Renal cortical epithelial cell (primary cell): ENCODE measurements around the gene CNTNAP2. TPM values are rescaled to one million over a fixed set of nuclear protein-coding genes. Genes with fewer than 3 reads are reported as not detected.

Experiments
- DNase-seq: peaks from one replicate; pipeline ENCODE4 v3.0.0-alpha.2; 2011; ENCODE audit warnings: low read depth
- total RNA-seq: library from RNA; depleted of rRNA; stranded (reverse); fragments of >200 nt; gene quantifications from 2 replicates; pipeline ENCODE4 v1.2.3, GENCODE V29; 2014

Gene CNTNAP2
- total RNA-seq, 1 donor from 2014 or later, result 0.25 TPM

- DNase-seq, result no peak
Observed at GRCh38 chr7:146417176-146417575, 300.6 kb downstream of the CNTNAP2 start.

DNA sequence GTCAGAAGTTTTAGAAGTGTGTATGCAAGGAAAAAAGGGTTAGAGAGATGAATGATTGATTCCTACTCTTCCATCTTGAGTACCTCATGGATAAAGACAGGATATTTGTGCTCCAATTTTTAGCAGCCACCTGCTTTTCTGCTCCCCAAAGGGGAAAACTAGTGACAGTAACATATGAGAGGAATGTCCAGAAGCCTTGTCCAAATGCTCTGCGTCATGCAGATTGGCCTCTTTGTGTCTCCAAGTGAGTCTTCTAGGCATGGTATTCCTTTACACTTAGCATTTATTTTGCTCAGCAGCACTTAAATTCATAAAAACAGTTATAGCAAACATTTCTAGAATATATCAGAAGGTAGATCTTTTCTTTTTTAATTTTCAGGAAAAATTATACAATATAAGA, 306.8 kb downstream of the CNTNAP2 start:
- no peak for DNase-seq

DNA sequence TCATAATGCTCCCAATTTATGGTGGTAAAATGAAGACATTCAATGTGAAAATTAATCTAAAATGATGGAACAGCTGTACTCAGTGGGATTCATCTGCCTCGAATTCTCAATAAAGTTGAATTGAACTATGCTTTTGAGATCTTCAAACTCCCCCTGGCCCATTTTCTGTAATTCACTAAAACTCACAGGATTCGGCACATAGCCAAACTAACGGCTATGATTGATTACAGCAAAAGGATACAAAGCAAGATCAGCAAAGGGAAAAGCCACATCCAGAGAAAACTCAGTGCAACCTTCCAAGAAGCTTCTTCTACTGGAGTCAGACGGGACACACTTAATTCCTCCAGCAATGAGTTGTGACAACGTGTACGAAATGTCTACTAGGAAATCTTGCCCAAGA, 307.5 kb downstream of the CNTNAP2 start:
- no peak for DNase-seq

- no peak for DNase-seq
Observed at GRCh38 chr7:146433501-146433900, 316.9 kb downstream of the CNTNAP2 start.

DNA sequence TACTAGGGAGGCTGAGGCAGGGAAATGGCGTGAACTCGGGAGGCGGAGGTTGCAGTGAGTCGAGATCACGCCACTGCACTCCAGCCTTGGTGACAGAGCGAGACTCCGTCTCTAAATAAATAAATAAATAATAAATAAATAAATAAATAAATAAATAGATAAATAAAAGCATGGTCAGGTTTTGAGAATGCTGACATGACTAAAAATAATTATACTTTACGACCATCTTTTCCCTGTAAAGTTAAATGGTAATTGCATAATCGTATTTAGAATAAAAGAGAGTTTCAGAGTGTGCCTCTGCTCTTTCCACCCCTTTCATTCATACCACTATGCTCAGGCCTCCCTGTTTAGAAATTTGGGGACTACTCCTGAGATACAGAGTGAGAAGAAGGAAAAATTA, 326.5 kb downstream of the CNTNAP2 start:
- no peak for DNase-seq

- no peak for DNase-seq
Observed at GRCh38 chr7:146449625-146450024, 333.0 kb downstream of the CNTNAP2 start.

DNA sequence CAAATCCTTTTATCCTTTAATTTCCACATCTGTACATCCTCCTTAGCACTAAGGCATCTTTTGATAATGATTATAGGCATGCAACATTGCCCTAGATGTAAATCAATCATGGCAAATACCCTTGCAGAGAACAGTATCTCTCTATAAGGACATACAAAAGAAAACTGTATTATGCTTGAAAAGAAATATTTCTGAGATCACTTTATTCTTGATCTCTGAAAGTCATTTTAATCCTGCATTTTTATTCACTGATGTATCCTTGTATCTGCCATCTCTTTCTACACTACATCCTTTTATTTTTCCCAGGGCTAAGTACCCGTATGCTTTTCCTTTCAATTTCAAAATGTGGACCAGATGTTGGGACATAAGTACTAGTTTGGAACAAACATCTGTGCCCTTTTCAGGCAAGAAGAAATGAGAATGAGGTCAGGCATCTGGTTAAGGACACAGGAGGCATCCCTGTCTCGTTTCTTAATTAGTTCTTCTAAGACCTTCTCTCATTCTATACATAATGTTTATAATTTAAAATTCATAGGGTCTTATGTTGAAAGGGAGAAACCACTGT, 338.6 kb downstream of the CNTNAP2 start:
- DNase-seq, result no peak

DNA sequence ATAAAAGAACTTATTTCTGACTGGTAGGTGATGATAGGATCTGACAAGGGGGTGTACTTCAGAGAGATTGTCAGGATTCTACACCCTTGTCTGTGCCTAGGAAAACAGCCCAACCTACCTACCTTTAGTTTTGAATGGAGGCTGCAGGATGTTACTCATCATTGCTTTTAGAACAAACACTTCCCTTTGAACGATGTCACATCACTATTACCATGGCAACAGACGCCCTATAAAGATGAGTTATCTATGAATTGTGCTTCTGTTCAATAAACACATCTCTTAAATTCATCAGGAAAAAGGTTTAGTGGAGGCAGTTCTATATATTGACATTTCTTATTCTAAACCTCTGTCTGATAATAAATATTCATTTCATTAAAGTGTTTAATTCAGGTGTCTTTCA, 362.4 kb downstream of the CNTNAP2 start:
- DNase-seq, result no peak

- no peak for DNase-seq
Observed at GRCh38 chr7:146486519-146486918, 369.9 kb downstream of the CNTNAP2 start.

GRCh38 chr7:146492017-146492416, 375.4 kb downstream of the CNTNAP2 start:
- DNase-seq, result no peak

DNA sequence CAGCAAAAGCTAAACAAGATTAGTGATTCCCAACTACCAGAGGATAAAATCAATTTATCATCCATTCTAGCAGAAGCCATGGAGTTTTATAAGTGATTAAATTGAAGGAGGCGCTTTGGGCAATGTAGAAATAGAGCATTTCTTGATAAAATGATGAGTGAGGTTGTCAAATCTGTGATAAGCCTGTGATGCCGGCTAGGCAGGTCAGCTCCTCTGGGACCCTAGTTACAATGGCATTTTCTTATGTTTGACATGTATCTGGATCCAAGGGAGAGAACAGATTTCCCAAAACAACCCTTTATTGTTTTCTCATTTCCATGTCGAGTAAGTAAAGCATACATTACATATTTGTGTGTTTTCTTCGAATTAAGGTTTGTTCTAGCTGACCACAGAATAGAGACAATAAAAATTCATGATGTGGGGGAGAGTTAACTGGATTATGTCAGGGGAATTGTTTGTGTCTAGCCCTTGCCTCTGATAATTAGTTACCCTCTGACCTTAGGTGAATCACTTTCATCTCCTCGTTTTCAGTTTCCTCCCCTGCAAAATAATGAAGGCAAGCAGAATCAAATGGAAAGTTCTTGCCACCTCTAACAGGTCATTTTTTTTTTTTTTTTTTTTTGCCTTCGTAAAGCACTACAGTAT, 378.5 kb downstream of the CNTNAP2 start:
- no peak for DNase-seq

DNA sequence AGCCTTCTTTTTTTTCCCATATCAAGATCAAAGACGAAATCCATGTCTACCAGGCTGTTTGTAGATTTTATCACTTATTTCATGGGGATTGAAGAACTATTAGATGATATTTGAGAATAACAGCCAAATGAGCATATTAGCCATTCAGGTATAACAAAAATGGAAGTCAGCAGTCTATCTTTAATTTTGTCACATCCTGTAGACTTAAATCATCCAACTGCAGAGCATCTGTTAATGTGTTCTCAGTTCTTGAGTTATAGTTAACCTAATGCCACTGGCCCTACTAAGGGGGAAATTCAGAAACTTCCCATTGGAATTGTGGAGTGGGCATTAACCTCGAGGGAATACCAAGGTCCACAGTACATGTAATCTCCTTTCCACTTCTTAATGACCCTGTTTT, 380.1 kb downstream of the CNTNAP2 start:
- no peak for DNase-seq

- DNase-seq, result no peak
Observed at GRCh38 chr7:146499970-146500369, 383.4 kb downstream of the CNTNAP2 start.

DNA sequence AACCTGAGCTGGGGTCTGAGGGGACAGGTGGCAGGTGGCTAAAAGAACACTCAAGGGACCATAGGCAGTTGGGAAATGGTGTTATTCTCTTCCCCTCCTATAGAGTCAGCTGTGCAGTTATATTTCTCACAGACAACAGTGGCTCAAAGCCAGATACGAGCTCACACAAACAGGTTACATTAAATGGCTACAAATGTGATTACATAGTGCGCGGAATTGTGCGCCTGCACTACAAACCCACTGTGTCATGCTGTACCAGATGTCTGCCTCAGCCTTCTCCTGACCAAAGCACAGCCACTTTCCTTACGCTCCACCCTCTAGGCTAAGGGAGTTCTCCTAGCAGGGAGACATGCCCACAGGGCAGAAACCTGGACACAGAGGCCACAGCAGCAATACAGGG, 387.2 kb downstream of the CNTNAP2 start:
- DNase-seq, result no peak

- no peak for DNase-seq
Observed at GRCh38 chr7:146510088-146510680, 393.6 kb downstream of the CNTNAP2 start.

- DNase-seq, result no peak
Observed at GRCh38 chr7:146514304-146514703, 397.7 kb downstream of the CNTNAP2 start.

DNA sequence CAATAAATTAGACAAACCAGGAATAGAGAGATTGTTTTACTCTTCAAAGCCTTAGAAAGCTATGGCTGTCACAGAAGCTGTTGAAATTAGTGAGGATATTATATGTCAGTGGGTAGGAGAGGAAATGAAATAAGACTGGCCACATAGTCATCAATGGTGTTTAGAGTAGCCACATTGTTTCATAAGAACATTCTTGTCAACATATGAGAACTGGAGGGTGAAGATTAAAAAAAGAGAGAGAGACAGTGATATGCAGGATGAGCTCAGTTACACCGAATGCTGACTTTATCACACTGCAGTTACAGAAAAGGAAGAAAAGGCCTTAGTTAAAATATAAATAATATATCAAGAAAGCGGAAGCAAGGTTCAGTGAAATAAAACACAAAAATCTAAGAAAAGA, 412.0 kb downstream of the CNTNAP2 start:
- no peak for DNase-seq

DNA sequence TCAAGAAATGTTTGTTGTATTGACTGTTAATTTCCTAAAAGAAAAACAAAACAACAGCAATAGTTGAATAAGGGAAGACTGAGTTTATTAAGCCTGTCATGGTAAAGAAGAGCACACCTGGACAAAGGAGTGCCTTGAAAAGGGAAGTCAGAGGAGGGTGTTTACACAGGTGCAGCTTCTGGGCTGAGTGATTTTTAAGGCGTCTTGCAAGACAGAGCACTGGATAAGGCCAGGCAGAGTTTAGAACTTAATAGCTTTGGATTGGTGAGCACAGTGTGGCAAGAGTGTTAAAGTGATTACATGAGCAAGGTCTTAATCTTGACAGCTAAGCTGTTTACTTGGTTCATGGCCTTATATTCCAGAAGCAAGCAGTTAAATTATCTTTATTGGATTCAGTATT, 423.2 kb downstream of the CNTNAP2 start:
- no peak for DNase-seq

DNA sequence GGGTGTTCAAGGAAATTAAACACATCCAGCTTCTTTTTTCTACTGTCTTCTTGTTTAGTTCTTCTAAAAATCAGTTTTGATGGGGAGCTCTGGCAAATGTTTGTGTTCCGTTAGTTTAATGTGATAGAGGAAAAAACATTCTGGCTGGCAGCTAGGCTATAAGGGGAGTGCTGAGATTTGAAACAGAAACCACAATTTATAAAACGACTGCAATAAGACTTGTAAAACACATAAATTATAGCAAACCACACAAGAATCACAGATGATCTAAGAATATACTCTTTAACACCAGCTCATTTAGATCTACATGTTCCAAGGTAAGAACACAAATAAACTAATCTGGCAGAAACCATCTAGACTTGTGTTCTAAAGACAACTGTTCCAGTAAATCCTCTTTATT, 425.5 kb downstream of the CNTNAP2 start:
- DNase-seq, result no peak

- no peak for DNase-seq
Observed at GRCh38 chr7:146544748-146545147, 428.1 kb downstream of the CNTNAP2 start.

- DNase-seq, result no peak
Observed at GRCh38 chr7:146548816-146549215, 432.2 kb downstream of the CNTNAP2 start.

DNA sequence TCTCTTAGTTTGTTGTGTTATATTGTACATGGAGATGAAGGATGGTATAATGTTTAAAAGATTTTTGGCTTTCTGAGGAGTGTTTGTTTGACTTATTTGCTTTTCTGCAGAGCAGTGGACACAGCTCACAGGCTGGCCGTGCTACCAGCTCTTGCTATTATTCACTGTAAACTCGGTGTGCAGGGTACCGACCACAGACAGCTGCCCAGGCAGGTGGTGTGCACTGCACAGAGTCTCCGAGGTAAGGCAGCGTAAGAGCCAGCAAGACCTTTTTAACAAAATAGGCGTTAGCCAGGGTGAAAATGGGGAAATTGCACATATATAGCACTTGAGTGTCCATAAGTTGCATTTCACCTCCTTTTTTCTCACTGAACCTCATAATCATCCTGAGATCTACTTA, 438.0 kb downstream of the CNTNAP2 start:
- DNase-seq, result no peak

GRCh38 chr7:146557971-146558469, 441.4 kb downstream of the CNTNAP2 start:
- DNase-seq, result no peak
